Endothelial cell (in vitro differentiated cells): ENCODE results near the gene NFIB. TPM values are rescaled to one million over a fixed set of nuclear protein-coding genes. Genes with fewer than 3 reads are reported as not detected.
A peak's percentile ranks its signal among the peaks of the same experiment; 100 is the strongest.

Source experiments
- DNase-seq: peaks from one replicate; pipeline ENCODE4 v3.0.0; 2021; ENCODE audit warnings: low spot score
- H3K27ac Mint-ChIP-seq: one replicate; pipeline ENCODE4 v1.8.0; 2021; ENCODE audit warnings: mixed read lengths, inconsistent platforms; ENCODE audit not compliant: unreplicated experiment
- H3K27me3 Mint-ChIP-seq: one replicate; pipeline ENCODE4 v1.8.0; 2021; ENCODE audit warnings: mild to moderate bottlenecking, moderate library complexity, mixed read lengths, inconsistent platforms; ENCODE audit not compliant: unreplicated experiment
- H3K36me3 Mint-ChIP-seq: one replicate; pipeline ENCODE4 v1.8.0; 2021; ENCODE audit warnings: mild to moderate bottlenecking, low read depth, mixed read lengths, inconsistent platforms; ENCODE audit not compliant: unreplicated experiment
- H3K4me1 Mint-ChIP-seq: one replicate; pipeline ENCODE4 v1.8.0; 2021; ENCODE audit warnings: mild to moderate bottlenecking, mixed read lengths, inconsistent platforms; ENCODE audit not compliant: unreplicated experiment
- H3K4me3 Mint-ChIP-seq: one replicate; pipeline ENCODE4 v1.8.0; 2021; ENCODE audit warnings: mild to moderate bottlenecking, mixed read lengths, inconsistent platforms; ENCODE audit not compliant: unreplicated experiment
- H3K9me3 Mint-ChIP-seq: one replicate; pipeline ENCODE4 v1.8.0; 2021; ENCODE audit warnings: mixed read lengths, inconsistent platforms; ENCODE audit not compliant: unreplicated experiment
- CTCF ChIP-seq: fragments of 200-600 bp; sonication (generic); IDR thresholded peaks from one replicate; pipeline ENCODE4 v1.5.0; 2021; ENCODE audit warnings: antibody characterized with exemption; ENCODE audit not compliant: unreplicated experiment
- total RNA-seq: library from RNA; stranded (reverse); fragmentation: NEBNext Ultra II Directional; extraction: Animal tissue kit (Norgen Biotek cat#: 25700); gene quantifications from one replicate; pipeline ENCODE4 v1.2.1, GENCODE V29; 2021; ENCODE audit not compliant: unreplicated experiment

The NFIB gene
- total RNA-seq, 1 donor from 2014 or later, result 120 TPM

GRCh38 chr9:14301006-14301405, 12.9 kb downstream of the NFIB start:
- peaks cover 64% of the 10 kb centered on the region for H3K4me1 Mint-ChIP-seq
- DNase-seq, result no peak
- peaks cover 4% of the 10 kb centered on the region for H3K27me3 Mint-ChIP-seq
- H3K9me3 Mint-ChIP-seq, result no peaks in the 10 kb centered on the region
- no peak overlapping the region for H3K4me3 Mint-ChIP-seq
- H3K36me3 Mint-ChIP-seq, result peaks cover 40% of the 10 kb centered on the region
- no peak for TF ChIP-seq CTCF
- no peak overlapping the region for H3K27ac Mint-ChIP-seq

GRCh38 chr9:14300588-14300987, 13.4 kb downstream of the NFIB start:
- H3K27me3 Mint-ChIP-seq, result peaks cover 4% of the 10 kb centered on the region
- peaks cover 64% of the 10 kb centered on the region for H3K4me1 Mint-ChIP-seq
- peaks cover 43% of the 10 kb centered on the region for H3K36me3 Mint-ChIP-seq
- no peak overlapping the region for H3K27ac Mint-ChIP-seq
- no peak overlapping the region for H3K4me3 Mint-ChIP-seq
- no peaks in the 10 kb centered on the region for H3K9me3 Mint-ChIP-seq
- DNase-seq, result no peak
- no peak for TF ChIP-seq CTCF

GRCh38 chr9:14300040-14300439, 13.9 kb downstream of the NFIB start:
- H3K4me1 Mint-ChIP-seq, result peaks cover 62% of the 10 kb centered on the region
- no peak overlapping the region for H3K27ac Mint-ChIP-seq
- H3K4me3 Mint-ChIP-seq, result no peak overlapping the region
- no peak for TF ChIP-seq CTCF
- H3K27me3 Mint-ChIP-seq, result peaks cover 4% of the 10 kb centered on the region
- DNase-seq, result no peak
- no peaks in the 10 kb centered on the region for H3K9me3 Mint-ChIP-seq
- peaks cover 41% of the 10 kb centered on the region for H3K36me3 Mint-ChIP-seq

GRCh38 chr9:14298601-14299022, 15.3 kb downstream of the NFIB start:
- peaks cover 52% of the 10 kb centered on the region for H3K4me1 Mint-ChIP-seq
- DNase-seq, result no peak
- peaks cover 32% of the 10 kb centered on the region for H3K36me3 Mint-ChIP-seq

More at GRCh38 chr9:14298601-14299022, 15.3 kb downstream of the NFIB start:
- Mint-ChIP-seq H3K27ac (peak overlapping the region; percentile 34), H3K4me3 (peak overlapping the region; percentile 34), H3K27me3 (peaks cover 4% of the 10 kb centered on the region), H3K9me3 (no peaks in the 10 kb centered on the region)
- no peak for TF ChIP-seq CTCF
